Ishikawa (cell line): Measurements from ENCODE around the gene KDM2A.

Experiments used
- CEBPB ChIP-seq: IDR thresholded peaks from 2 replicates; pipeline ENCODE4 v1.6.1; 2012
- CREB1 ChIP-seq: IDR thresholded peaks from 2 replicates; pipeline ENCODE4 v1.6.1; 2012; ENCODE audit warnings: low read depth
- EGR1 ChIP-seq: IDR thresholded peaks from 2 replicates; pipeline ENCODE4 v1.6.1; 2012
- EP300 ChIP-seq: IDR thresholded peaks from 2 replicates; pipeline ENCODE4 v1.6.1; 2012; ENCODE audit warnings: borderline replicate concordance
- FOXM1 ChIP-seq: IDR thresholded peaks from 2 replicates; pipeline ENCODE4 v1.6.1; 2012; ENCODE audit warnings: low read depth, borderline replicate concordance
- NFIC ChIP-seq: IDR thresholded peaks from 2 replicates; pipeline ENCODE4 v1.6.1; 2012
- RAD21 ChIP-seq: IDR thresholded peaks from 2 replicates; pipeline ENCODE4 v1.6.1; 2012; ENCODE audit warnings: low read depth
- TAF1 ChIP-seq: IDR thresholded peaks from 2 replicates; pipeline ENCODE4 v1.6.1; 2012; ENCODE audit warnings: low read depth, mild to moderate bottlenecking
- TCF12 ChIP-seq: IDR thresholded peaks from 2 replicates; pipeline ENCODE4 v1.6.1; 2012; ENCODE audit warnings: low read depth
- TEAD4 ChIP-seq: IDR thresholded peaks from 2 replicates; pipeline ENCODE4 v1.6.1; 2012
- YY1 ChIP-seq: IDR thresholded peaks from 2 replicates; pipeline ENCODE4 v1.6.1; 2012; ENCODE audit warnings: low read depth
- ZBTB7A ChIP-seq: IDR thresholded peaks from 2 replicates; pipeline ENCODE4 v1.6.1; 2012; ENCODE audit warnings: low read depth
- TF ChIP-seq, protein P1 (sequence below): IDR thresholded peaks from 2 replicates; pipeline ENCODE4 v1.6.1; 2012
- TF ChIP-seq, protein P2 (sequence below): IDR thresholded peaks from 2 replicates; pipeline ENCODE4 v1.6.1; 2012
- TF ChIP-seq, protein P3 (sequence below): IDR thresholded peaks from 2 replicates; pipeline ENCODE4 v1.6.1; 2012; ENCODE audit warnings: low read depth, mild to moderate bottlenecking

Gene KDM2A

DNA sequence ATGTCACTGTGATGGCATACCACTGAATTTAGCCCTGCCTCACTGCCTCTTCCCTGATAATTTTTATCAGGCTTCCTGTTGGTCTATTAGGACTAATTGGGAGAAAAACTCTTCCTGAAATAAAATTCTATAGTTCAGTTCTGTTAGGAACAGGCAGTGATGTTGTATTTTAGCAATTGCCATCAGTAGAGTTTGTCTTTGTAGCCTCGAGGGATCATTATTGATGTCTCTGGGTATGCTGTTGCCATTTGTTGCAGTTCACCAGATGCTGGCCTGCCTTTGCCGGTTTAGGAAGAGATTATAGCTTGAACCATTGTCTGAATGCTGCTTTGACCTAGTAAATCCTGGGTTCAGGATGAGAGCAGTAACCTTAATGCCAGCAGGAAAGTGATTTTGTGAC lies 41.0 kb downstream of the KDM2A start:
- TF ChIP-seq RAD21 (no peak), FOXM1 (no peak), CREB1 (no peak), TAF1 (no peak), NFIC (no peak), CEBPB (no peak), EP300 (no peak), ZBTB7A (no peak), TCF12 (no peak), YY1 (no peak), EGR1 (no peak), TEAD4 (no peak)
- TF ChIP-seq, protein P1, sequence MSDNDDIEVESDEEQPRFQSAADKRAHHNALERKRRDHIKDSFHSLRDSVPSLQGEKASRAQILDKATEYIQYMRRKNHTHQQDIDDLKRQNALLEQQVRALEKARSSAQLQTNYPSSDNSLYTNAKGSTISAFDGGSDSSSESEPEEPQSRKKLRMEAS, result no peak
- TF ChIP-seq, protein P2, sequence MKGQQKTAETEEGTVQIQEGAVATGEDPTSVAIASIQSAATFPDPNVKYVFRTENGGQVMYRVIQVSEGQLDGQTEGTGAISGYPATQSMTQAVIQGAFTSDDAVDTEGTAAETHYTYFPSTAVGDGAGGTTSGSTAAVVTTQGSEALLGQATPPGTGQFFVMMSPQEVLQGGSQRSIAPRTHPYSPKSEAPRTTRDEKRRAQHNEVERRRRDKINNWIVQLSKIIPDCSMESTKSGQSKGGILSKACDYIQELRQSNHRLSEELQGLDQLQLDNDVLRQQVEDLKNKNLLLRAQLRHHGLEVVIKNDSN, result no peak
- TF ChIP-seq, protein P3, sequence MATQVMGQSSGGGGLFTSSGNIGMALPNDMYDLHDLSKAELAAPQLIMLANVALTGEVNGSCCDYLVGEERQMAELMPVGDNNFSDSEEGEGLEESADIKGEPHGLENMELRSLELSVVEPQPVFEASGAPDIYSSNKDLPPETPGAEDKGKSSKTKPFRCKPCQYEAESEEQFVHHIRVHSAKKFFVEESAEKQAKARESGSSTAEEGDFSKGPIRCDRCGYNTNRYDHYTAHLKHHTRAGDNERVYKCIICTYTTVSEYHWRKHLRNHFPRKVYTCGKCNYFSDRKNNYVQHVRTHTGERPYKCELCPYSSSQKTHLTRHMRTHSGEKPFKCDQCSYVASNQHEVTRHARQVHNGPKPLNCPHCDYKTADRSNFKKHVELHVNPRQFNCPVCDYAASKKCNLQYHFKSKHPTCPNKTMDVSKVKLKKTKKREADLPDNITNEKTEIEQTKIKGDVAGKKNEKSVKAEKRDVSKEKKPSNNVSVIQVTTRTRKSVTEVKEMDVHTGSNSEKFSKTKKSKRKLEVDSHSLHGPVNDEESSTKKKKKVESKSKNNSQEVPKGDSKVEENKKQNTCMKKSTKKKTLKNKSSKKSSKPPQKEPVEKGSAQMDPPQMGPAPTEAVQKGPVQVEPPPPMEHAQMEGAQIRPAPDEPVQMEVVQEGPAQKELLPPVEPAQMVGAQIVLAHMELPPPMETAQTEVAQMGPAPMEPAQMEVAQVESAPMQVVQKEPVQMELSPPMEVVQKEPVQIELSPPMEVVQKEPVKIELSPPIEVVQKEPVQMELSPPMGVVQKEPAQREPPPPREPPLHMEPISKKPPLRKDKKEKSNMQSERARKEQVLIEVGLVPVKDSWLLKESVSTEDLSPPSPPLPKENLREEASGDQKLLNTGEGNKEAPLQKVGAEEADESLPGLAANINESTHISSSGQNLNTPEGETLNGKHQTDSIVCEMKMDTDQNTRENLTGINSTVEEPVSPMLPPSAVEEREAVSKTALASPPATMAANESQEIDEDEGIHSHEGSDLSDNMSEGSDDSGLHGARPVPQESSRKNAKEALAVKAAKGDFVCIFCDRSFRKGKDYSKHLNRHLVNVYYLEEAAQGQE, result no peak

DNA sequence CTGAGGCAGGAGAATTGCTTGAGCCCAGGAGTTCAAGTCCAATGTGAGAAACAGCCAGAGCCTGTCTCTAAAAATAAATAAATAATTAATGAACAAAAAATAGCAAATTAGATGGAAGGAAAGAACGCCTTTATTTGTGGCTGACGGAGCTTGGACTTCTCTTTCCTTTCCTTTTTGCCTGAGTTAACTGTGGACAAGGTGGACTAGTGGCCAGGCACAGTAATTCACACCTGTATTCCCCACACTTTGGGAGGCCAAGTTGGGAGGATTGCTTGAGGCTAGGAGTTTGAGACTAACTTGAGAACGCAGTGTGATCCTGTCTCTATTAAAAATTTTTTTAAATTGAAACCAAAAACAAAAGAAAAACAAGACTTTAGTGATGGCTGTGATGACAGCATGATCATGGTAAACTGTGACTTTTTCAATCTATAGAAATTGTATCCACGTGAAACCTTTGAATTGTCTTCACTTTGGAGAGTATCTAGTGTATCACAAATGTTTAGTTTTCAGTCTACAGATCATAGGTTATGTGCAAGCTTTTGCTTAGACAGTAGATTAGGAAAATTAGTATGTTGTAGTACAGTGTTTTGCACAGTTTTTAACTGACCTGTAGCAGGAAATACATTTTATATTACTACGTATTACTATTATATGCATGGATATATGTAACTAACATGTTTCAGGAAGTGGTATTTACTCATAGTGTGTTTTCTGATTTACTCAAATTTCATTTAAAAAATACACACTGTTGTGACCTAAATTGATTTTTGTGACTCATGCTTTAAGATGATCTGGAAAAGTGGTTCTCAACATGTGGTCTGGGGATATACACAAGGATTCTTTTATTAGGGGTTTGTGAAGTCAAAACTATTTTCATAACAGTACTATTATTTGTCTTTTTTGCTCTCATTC lies 42.1 kb downstream of the KDM2A start:
- TF ChIP-seq FOXM1, result no peak
- no peak for TF ChIP-seq EGR1
- TF ChIP-seq, protein P2, result no peak
- TF ChIP-seq TAF1, result no peak
- no peak for TF ChIP-seq EP300
- TF ChIP-seq YY1, result no peak
- no peak for TF ChIP-seq RAD21
- TF ChIP-seq CREB1, result no peak
- TF ChIP-seq NFIC, result no peak
- no peak for TF ChIP-seq TEAD4
- TF ChIP-seq ZBTB7A, result no peak
- TF ChIP-seq, protein P3, result no peak
- no peak for TF ChIP-seq CEBPB
- TF ChIP-seq, protein P1, result no peak
- no peak for TF ChIP-seq TCF12

DNA sequence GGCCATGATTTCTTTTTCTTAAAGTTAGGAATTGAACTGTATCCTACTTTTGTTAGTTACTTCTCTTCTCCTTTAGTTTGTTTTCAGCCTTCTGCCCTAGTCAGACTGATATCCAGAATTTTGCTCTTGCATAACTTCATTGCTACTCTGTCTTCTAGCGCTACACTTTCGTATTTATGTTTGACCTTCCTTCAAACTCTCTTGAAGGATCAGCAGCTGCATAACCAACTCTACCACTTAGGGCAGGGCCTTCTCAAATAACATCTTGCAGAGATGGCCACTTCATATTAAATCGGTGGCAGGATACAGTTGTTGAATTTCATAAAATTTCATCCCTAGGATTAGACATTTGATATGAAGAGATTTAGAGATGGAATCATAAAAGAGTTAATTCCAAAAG lies 43.9 kb downstream of the KDM2A start:
- no peak for TF ChIP-seq EP300
- no peak for TF ChIP-seq TAF1
- TF ChIP-seq TEAD4, result no peak
- no peak for TF ChIP-seq RAD21
- TF ChIP-seq, protein P3, result no peak
- TF ChIP-seq, protein P1, result no peak
- TF ChIP-seq TCF12, result no peak
- no peak for TF ChIP-seq EGR1
- TF ChIP-seq CREB1, result no peak
- TF ChIP-seq CEBPB, result no peak
- TF ChIP-seq, protein P2, result no peak
- no peak for TF ChIP-seq FOXM1
- no peak for TF ChIP-seq ZBTB7A
- TF ChIP-seq NFIC, result no peak
- no peak for TF ChIP-seq YY1
